PC-3 (cell line): ENCODE results near the gene SCYL1. TPM values are rescaled to one million over a fixed set of nuclear protein-coding genes. Genes with fewer than 3 reads are reported as not detected.

ENCODE experiments used
- ATAC-seq: fragments of 200-7000 bp; cut with Tn5 transposase; 2 replicates; pipeline ENCODE4 v1.9.1; 2020; ENCODE audit warnings: mild to moderate bottlenecking, moderate library complexity
- BruUV-seq: library from RNA; stranded (reverse); fragments of 400-500 nt; replicated peaks from 2 replicates; lab custom pipeline; 2021; lab: Mats Ljungman, UMichigan
- CTCF ChIA-PET: fragments of 300-600 bp; sonication (Branson Sonifier 250); formaldehyde crosslinking; loops from one replicate; lab custom pipeline; 2022; ENCODE audit warnings: antibody characterized with exemption; lab: Charles Lee
- POLR2A ChIA-PET: fragments of 300-600 bp; sonication (Branson Sonifier 250); formaldehyde crosslinking; loops from one replicate; lab custom pipeline; 2022; ENCODE audit warnings: antibody characterized with exemption; ENCODE audit not compliant: unreplicated experiment; lab: Charles Lee
- DNase-seq: peaks from one replicate; pipeline ENCODE4 v3.0.0-alpha.2; 2015
- H2AFZ ChIP-seq: fragments of 300-600 bp; sonication (generic); 2 replicates; pipeline ENCODE4 v1.6.0; 2016; ENCODE audit warnings: antibody characterized with exemption, low read length
- H3F3A ChIP-seq: fragments of 300-600 bp; sonication (generic); one replicate; pipeline ENCODE4 v1.6.0; 2017; ENCODE audit warnings: antibody characterized with exemption, low read length, control low read depth, mild to moderate bottlenecking; ENCODE audit not compliant: unreplicated experiment
- H3K27ac ChIP-seq: fragments of 300-600 bp; sonication (generic); 2 replicates; pipeline ENCODE4 v1.5.1; 2016; ENCODE audit warnings: mild to moderate bottlenecking, low read length
- H3K27me3 ChIP-seq: fragments of 300-600 bp; sonication (generic); 2 replicates; pipeline ENCODE4 v1.6.1; 2016; ENCODE audit warnings: low read length, mixed read lengths
- H3K36me3 ChIP-seq: fragments of 300-600 bp; sonication (generic); 2 replicates; pipeline ENCODE4 v1.6.1; 2016; ENCODE audit warnings: low read depth, mixed run types, low read length, mixed read lengths
- H3K4me1 ChIP-seq: fragments of 300-600 bp; sonication (generic); 2 replicates; pipeline ENCODE4 v1.5.1; 2016; ENCODE audit warnings: low read length; ENCODE audit not compliant: insufficient read depth
- H3K4me2 ChIP-seq: fragments of 300-600 bp; sonication (generic); 2 replicates; pipeline ENCODE4 v1.6.0; 2016; ENCODE audit warnings: low read length
- H3K4me3 ChIP-seq: fragments of 300-600 bp; sonication (generic); 2 replicates; pipeline ENCODE4 v1.5.1; 2016; ENCODE audit warnings: mild to moderate bottlenecking, low read length, mixed read lengths
- H3K79me2 ChIP-seq: fragments of 300-600 bp; sonication (generic); 2 replicates; pipeline ENCODE4 v1.6.1; 2017; ENCODE audit warnings: low read length, mixed read lengths
- H3K9ac ChIP-seq: fragments of 300-600 bp; sonication (generic); 2 replicates; pipeline ENCODE4 v1.6.0; 2016; ENCODE audit warnings: mild to moderate bottlenecking, low read length
- H3K9me2 ChIP-seq: fragments of 300-600 bp; sonication (generic); replicated peaks from 2 replicates; pipeline ENCODE4 v1.6.1; 2016; ENCODE audit warnings: mixed run types, low read length, mixed read lengths
- H3K9me3 ChIP-seq: fragments of 300-600 bp; sonication (generic); 2 replicates; pipeline ENCODE4 v1.6.1; 2016; ENCODE audit warnings: low read length, mixed read lengths
- H4K20me1 ChIP-seq: fragments of 300-600 bp; sonication (generic); 2 replicates; pipeline ENCODE4 v1.6.1; 2016; ENCODE audit warnings: low read length, mixed read lengths
- EZH2 ChIP-seq: fragments of 300-600 bp; sonication (generic); IDR thresholded peaks from one replicate; pipeline ENCODE4 v1.6.1; 2017; ENCODE audit warnings: antibody characterized with exemption, mild to moderate bottlenecking, low read length; ENCODE audit not compliant: unreplicated experiment
- EZH2phosphoT487 ChIP-seq: fragments of 300-600 bp; sonication (generic); IDR thresholded peaks from 2 replicates; pipeline ENCODE4 v1.6.1; 2018; ENCODE audit warnings: mild to moderate bottlenecking, antibody characterized with exemption, low read length, borderline replicate concordance
- intact Hi-C: fragments of 100-400 bp; cut with micrococcal nuclease; formaldehyde crosslinking; loops from 2 replicates; pipeline ENCODE4 v1.9.0; 2023
- total RNA-seq: library from RNA; depleted of rRNA; stranded (reverse); fragments of >200 nt; gene quantifications from 2 replicates; pipeline ENCODE4 v1.2.3, GENCODE V29; 2014
- TF ChIP-seq, protein P1 (sequence below): fragments of 300-600 bp; sonication (generic); conservative IDR thresholded peaks from 2 replicates; pipeline ENCODE4 v1.5.1; 2017; ENCODE audit warnings: antibody characterized with exemption, low read depth, mild to moderate bottlenecking, low read length

The SCYL1 gene
- total RNA-seq, 1 experiment from 2014 or later: 201 TPM

DNA sequence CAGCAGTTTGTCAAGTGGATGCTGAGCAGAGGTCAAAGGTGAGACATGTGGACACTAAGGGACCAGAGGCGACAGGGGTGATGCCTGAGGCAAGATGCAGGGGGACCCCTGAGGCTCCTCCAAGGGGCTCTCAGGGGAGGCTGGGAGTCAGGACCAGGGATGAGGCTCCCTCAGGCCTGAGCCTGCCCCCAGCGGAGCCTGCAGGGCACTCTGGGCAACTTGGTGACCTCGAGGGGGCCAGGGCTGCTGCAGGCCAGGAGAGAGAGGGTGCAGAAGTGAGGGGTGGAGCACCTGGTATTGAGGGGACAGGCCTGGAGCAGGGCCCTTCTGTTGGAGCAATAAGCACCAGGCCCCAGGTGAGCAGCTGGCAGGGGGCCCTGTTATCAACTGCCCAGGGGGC is 57.0 kb downstream of the SCYL1 start:
- no peaks in the 10 kb centered on the region for H3K9me3 ChIP-seq
- TF ChIP-seq, protein P1, sequence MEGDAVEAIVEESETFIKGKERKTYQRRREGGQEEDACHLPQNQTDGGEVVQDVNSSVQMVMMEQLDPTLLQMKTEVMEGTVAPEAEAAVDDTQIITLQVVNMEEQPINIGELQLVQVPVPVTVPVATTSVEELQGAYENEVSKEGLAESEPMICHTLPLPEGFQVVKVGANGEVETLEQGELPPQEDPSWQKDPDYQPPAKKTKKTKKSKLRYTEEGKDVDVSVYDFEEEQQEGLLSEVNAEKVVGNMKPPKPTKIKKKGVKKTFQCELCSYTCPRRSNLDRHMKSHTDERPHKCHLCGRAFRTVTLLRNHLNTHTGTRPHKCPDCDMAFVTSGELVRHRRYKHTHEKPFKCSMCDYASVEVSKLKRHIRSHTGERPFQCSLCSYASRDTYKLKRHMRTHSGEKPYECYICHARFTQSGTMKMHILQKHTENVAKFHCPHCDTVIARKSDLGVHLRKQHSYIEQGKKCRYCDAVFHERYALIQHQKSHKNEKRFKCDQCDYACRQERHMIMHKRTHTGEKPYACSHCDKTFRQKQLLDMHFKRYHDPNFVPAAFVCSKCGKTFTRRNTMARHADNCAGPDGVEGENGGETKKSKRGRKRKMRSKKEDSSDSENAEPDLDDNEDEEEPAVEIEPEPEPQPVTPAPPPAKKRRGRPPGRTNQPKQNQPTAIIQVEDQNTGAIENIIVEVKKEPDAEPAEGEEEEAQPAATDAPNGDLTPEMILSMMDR: no peak
- TF ChIP-seq EZH2: no peak
- TF ChIP-seq EZH2phosphoT487: no peak
- no TSS peak for BruUV-seq
- H3K4me2 ChIP-seq: no peak overlapping the region
- intact Hi-C loops: no loop called here
- ATAC-seq (no peak), DNase-seq (no peak)
- H4K20me1 ChIP-seq: peaks cover 5% of the 10 kb centered on the region
- H3F3A ChIP-seq: no peaks in the 10 kb centered on the region
- H3K27ac ChIP-seq: no peak overlapping the region
- peaks cover 8% of the 10 kb centered on the region for H3K36me3 ChIP-seq
- ChIA-PET CTCF (no interaction called here), POLR2A (no interaction called here)
- no peaks in the 10 kb centered on the region for H3K9me2 ChIP-seq
- H3K9ac ChIP-seq: no peak overlapping the region
- peaks cover 13% of the 10 kb centered on the region for H3K79me2 ChIP-seq
- H3K4me1 ChIP-seq: peaks cover 13% of the 10 kb centered on the region
- H2AFZ ChIP-seq: no peak overlapping the region
- H3K4me3 ChIP-seq: no peak overlapping the region
- H3K27me3 ChIP-seq: no peaks in the 10 kb centered on the region

GRCh38 chr11:65583589-65583988 is 58.7 kb downstream of the SCYL1 start:
- peaks cover 8% of the 10 kb centered on the region for H3K36me3 ChIP-seq
- intact Hi-C loops: no loop called here
- no peak overlapping the region for H3K4me3 ChIP-seq
- no peaks in the 10 kb centered on the region for H4K20me1 ChIP-seq
- CTCF ChIA-PET: no interaction called here
- H3K9ac ChIP-seq: no peak overlapping the region
- H3K79me2 ChIP-seq: peaks cover 1% of the 10 kb centered on the region; the same call in 1 of the 2 replicates
- no peak overlapping the region for H3K4me2 ChIP-seq
- no peaks in the 10 kb centered on the region for H3K9me3 ChIP-seq
- BruUV-seq: no TSS peak
- H3K9me2 ChIP-seq: no peaks in the 10 kb centered on the region
- H3K27ac ChIP-seq: no peak overlapping the region
- DNase-seq: no peak
- ATAC-seq: no peak
- TF ChIP-seq, protein P1: no peak
- TF ChIP-seq EZH2phosphoT487 (no peak), EZH2 (no peak)
- no peaks in the 10 kb centered on the region for H3F3A ChIP-seq
- POLR2A ChIA-PET: no interaction called here
- no peaks in the 10 kb centered on the region for H3K4me1 ChIP-seq
- H2AFZ ChIP-seq: no peak overlapping the region
- no peaks in the 10 kb centered on the region for H3K27me3 ChIP-seq

- H3K27me3 ChIP-seq: no peaks in the 10 kb centered on the region
- H3K4me3 ChIP-seq: no peak overlapping the region
- intact Hi-C loops: no loop called here
- no peak for ATAC-seq
- no peaks in the 10 kb centered on the region for H3K79me2 ChIP-seq
- H3K9me3 ChIP-seq: no peaks in the 10 kb centered on the region
- CTCF ChIA-PET: no interaction called here
- no peaks in the 10 kb centered on the region for H3K4me1 ChIP-seq
- no peaks in the 10 kb centered on the region for H3K9me2 ChIP-seq
- H3K4me2 ChIP-seq: no peak overlapping the region
- H3K36me3 ChIP-seq: peaks cover 8% of the 10 kb centered on the region
- no peak for DNase-seq
- H2AFZ ChIP-seq: no peak overlapping the region
- H3K9ac ChIP-seq: no peak overlapping the region
- TF ChIP-seq EZH2: no peak
- TF ChIP-seq, protein P1: no peak
- TF ChIP-seq EZH2phosphoT487: no peak
- no peak overlapping the region for H3K27ac ChIP-seq
- POLR2A ChIA-PET: no interaction called here
- BruUV-seq: no TSS peak
- H4K20me1 ChIP-seq: no peaks in the 10 kb centered on the region
- H3F3A ChIP-seq: no peaks in the 10 kb centered on the region
Measured at GRCh38 chr11:65584106-65584505, 59.2 kb downstream of the SCYL1 start.
